Prostate gland (tissue), 2 donors: ENCODE measurements around the gene EFHD1. TPM values are rescaled to one million over a fixed set of nuclear protein-coding genes. Genes with fewer than 3 reads are reported as not detected.

Source experiments
- DNase-seq: peaks from one replicate; pipeline ENCODE4 v3.0.0-alpha.2; 2019; ENCODE audit warnings: low spot score
- H3K27ac ChIP-seq, 2 donors: fragments of 200-600 bp; sonication (generic); 2 replicates each; pipeline ENCODE4 v1.5.1; 2017 to 2019
- H3K27me3 ChIP-seq: fragments of 200-600 bp; sonication (generic); replicated peaks from 2 replicates; pipeline ENCODE4 v1.5.1; 2019; ENCODE audit not compliant: insufficient read depth
- H3K36me3 ChIP-seq, 2 donors: fragments of 200-600 bp; sonication (generic); 1 replicate in 1 of 2; 2 replicates in 1 of 2; pipeline versions ENCODE4 v1.5.1 to v1.8.1; 2017 to 2019
- H3K4me1 ChIP-seq: fragments of 200-600 bp; sonication (generic); replicated peaks from 2 replicates; pipeline ENCODE4 v1.5.1; 2019
- H3K4me3 ChIP-seq, 2 donors: fragments of 200-600 bp; sonication (generic); 2 replicates each; pipeline ENCODE4 v1.5.1; 2017 to 2019
- H3K9me3 ChIP-seq: fragments of 200-600 bp; sonication (generic); 2 replicates; pipeline ENCODE4 v1.5.1; 2017
- CTCF ChIP-seq, 4 experiments: fragments of 200-600 bp in 2 of 4; fragments of 450-650 bp in 2 of 4; sonication (generic) in 2 of 4; IDR thresholded peaks; 1 replicate in 3 of 4; 2 replicates in 1 of 4; pipeline ENCODE4 v1.5.1; 2016 to 2019; ENCODE audit warnings: antibody characterized with exemption in 4 of 4, mild to moderate bottlenecking in 2 of 4, moderate library complexity in 2 of 4
- POLR2A ChIP-seq: fragments of 450-650 bp; IDR thresholded peaks from one replicate; pipeline ENCODE4 v1.6.1; 2016; ENCODE audit warnings: antibody characterized with exemption, mild to moderate bottlenecking
- POLR2AphosphoS5 ChIP-seq: sonication (generic); formaldehyde crosslinking; IDR thresholded peaks from one replicate; pipeline ENCODE4 v1.6.1; 2017; ENCODE audit warnings: antibody characterized with exemption
- WGBS: methylation state at CpG from one replicate; pipeline ENCODE4 v1.1.5; 2018; 5-methylcytosine and 5-hydroxymethylcytosine counted together
- intact Hi-C: fragments of 100-400 bp; cut with DNase I; formaldehyde crosslinking; loops from one replicate; pipeline ENCODE4 v1.14.2; 2022
- total RNA-seq, 2 donors: library from RNA; depleted of rRNA; stranded (reverse); fragments of >200 nt; gene quantifications; one replicate each; pipeline ENCODE4 v1.1.0, GENCODE V29; 2016

The EFHD1 gene
- total RNA-seq, 2 donors from 2014 or later: 25.9 to 33.1 TPM

GRCh38 chr2:232641153-232641848 is 7.9 kb downstream of the EFHD1 start:
- no peak for TF ChIP-seq CTCF (IDR thresholded peaks at IDR 0.05)
- no peak for TF ChIP-seq POLR2A
- no peak for TF ChIP-seq POLR2AphosphoS5
- H3K36me3 ChIP-seq: no peaks in the 10 kb centered on the region
- no peaks in the 10 kb centered on the region for H3K27me3 ChIP-seq
- no peak overlapping the region for H3K4me3 ChIP-seq
- no peaks in the 10 kb centered on the region for H3K9me3 ChIP-seq
- no peaks in the 10 kb centered on the region for H3K4me1 ChIP-seq
- intact Hi-C loops: no loop called here
- no peak overlapping the region for H3K27ac ChIP-seq
- no peak for DNase-seq
- WGBS: 97% methylated on average over 11 of the region's 11 CpGs

- no peak for TF ChIP-seq POLR2A
- TF ChIP-seq POLR2AphosphoS5: no peak
- TF ChIP-seq CTCF (IDR thresholded peaks at IDR 0.05): no peak
- DNase-seq: no peak
- H3K36me3 ChIP-seq: no peaks in the 10 kb centered on the region
- no peak overlapping the region for H3K4me3 ChIP-seq
- H3K27me3 ChIP-seq: no peaks in the 10 kb centered on the region
- no peak overlapping the region for H3K27ac ChIP-seq
- WGBS: 67% methylated on average over 3 of the region's 3 CpGs
- H3K9me3 ChIP-seq: no peaks in the 10 kb centered on the region
- no peaks in the 10 kb centered on the region for H3K4me1 ChIP-seq
- intact Hi-C loops: no loop called here
Observed at GRCh38 chr2:232643147-232643425, 9.7 kb downstream of the EFHD1 start.

- 81% methylated on average over 8 of the region's 8 CpGs for WGBS
Observed at GRCh38 chr2:232643813-232644347, 10.5 kb downstream of the EFHD1 start.

GRCh38 chr2:232645061-232645460 is 11.7 kb downstream of the EFHD1 start:
- Histone ChIP-seq H3K36me3 (no peaks in the 10 kb centered on the region), H3K27ac (no peak overlapping the region), H3K9me3 (no peaks in the 10 kb centered on the region), H3K27me3 (no peaks in the 10 kb centered on the region), H3K4me3 (no peak overlapping the region), H3K4me1 (no peaks in the 10 kb centered on the region)
- DNase-seq: no peak
- whole genome bisulfite sequencing: 94% methylated on average over 6 of the region's 6 CpGs
- TF ChIP-seq POLR2AphosphoS5: no peak
- intact Hi-C loops: no loop called here

More at GRCh38 chr2:232643813-232644347, 10.5 kb downstream of the EFHD1 start:
- H3K27ac ChIP-seq: no peak overlapping the region
- TF ChIP-seq POLR2AphosphoS5: no peak
- no peak for TF ChIP-seq CTCF (IDR thresholded peaks at IDR 0.05)
- no peak for TF ChIP-seq POLR2A
- H3K27me3 ChIP-seq: no peaks in the 10 kb centered on the region
- no peak overlapping the region for H3K4me3 ChIP-seq
- no peaks in the 10 kb centered on the region for H3K4me1 ChIP-seq
- H3K36me3 ChIP-seq: no peaks in the 10 kb centered on the region
- DNase-seq: no peak
- intact Hi-C loops: no loop called here
- H3K9me3 ChIP-seq: no peaks in the 10 kb centered on the region

- DNase-seq: no peak
- TF ChIP-seq POLR2A (no peak), POLR2AphosphoS5 (no peak)
- Histone ChIP-seq H3K27me3 (no peaks in the 10 kb centered on the region), H3K4me3 (no peak overlapping the region), H3K4me1 (no peaks in the 10 kb centered on the region), H3K27ac (no peak overlapping the region), H3K36me3 (no peaks in the 10 kb centered on the region), H3K9me3 (no peaks in the 10 kb centered on the region)
- WGBS: 87% methylated on average over 5 of the region's 6 CpGs
- intact Hi-C loops: no loop called here
Observed at GRCh38 chr2:232646726-232647125, 13.3 kb downstream of the EFHD1 start.

- no peak overlapping the region for H3K4me3 ChIP-seq
- DNase-seq: no peak
- 70% methylated on average over 6 of the region's 8 CpGs for WGBS
- H3K27ac ChIP-seq: no peak overlapping the region
- TF ChIP-seq CTCF (IDR thresholded peaks at IDR 0.05) (no peak), POLR2AphosphoS5 (no peak), POLR2A (no peak)
- H3K27me3 ChIP-seq: no peaks in the 10 kb centered on the region
- intact Hi-C loops: no loop called here
- H3K36me3 ChIP-seq: no peaks in the 10 kb centered on the region
- no peaks in the 10 kb centered on the region for H3K4me1 ChIP-seq
- H3K9me3 ChIP-seq: no peaks in the 10 kb centered on the region
Observed at GRCh38 chr2:232647261-232647660, 13.9 kb downstream of the EFHD1 start.
